HG03196 (cell line): ENCODE data around the gene NDUFV1.
"Not testable (repeated sequence)": the region's sequence is repeated elsewhere in the genome, so short reads cannot be mapped to it uniquely, and the experiment has no call there.

ENCODE experiments used
- ATAC-seq: cut with Tn5 transposase; IDR thresholded peaks from one replicate; pipeline ENCODE4 v1.9.1; 2021; ENCODE audit not compliant: unreplicated experiment

NDUFV1 gene

DNA sequence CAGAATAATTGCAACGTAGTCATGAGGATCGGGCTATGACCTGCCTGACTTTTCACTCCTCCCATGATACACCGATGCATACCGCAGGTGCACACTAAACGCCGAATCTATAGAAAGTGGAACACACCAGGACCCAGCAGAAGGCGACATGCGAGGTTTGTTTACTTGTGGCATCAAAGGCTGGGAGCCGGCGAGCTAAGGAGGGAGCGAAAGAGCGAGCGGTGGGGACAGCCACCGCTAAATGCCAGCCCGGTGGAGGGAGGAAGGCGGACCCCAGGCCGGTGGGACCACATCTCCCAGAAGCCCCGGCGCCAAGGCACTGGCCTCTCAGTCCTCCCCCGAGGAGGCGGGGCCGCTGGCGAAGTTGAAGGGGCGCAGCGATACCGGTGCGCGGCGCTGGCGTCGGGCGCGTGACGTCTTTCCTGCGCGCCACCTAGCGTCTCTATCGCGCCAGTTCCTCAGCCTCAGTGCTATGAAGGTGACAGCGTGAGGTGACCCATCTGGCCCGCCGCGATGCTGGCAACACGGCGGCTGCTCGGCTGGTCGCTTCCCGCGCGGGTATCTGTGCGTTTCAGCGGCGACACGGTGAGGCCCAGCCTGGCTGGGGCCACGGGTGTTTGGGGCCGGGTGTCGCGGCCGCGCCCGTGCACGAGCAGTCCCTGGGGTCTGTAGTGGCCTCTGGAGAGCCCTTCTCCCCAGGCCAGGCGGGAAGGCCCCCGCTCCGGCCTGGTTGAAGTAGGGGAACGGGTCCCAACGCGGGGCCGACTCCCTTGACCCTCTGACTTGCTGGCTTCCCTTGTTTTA lies at the start of gene NDUFV1:
TSS of gene NDUFV1 (plus strand) at position 445 of the 804 bp plus-strand sequence. CDS start at position 514, 69 bp downstream.
- ATAC-seq, result peak; percentile 87

DNA sequence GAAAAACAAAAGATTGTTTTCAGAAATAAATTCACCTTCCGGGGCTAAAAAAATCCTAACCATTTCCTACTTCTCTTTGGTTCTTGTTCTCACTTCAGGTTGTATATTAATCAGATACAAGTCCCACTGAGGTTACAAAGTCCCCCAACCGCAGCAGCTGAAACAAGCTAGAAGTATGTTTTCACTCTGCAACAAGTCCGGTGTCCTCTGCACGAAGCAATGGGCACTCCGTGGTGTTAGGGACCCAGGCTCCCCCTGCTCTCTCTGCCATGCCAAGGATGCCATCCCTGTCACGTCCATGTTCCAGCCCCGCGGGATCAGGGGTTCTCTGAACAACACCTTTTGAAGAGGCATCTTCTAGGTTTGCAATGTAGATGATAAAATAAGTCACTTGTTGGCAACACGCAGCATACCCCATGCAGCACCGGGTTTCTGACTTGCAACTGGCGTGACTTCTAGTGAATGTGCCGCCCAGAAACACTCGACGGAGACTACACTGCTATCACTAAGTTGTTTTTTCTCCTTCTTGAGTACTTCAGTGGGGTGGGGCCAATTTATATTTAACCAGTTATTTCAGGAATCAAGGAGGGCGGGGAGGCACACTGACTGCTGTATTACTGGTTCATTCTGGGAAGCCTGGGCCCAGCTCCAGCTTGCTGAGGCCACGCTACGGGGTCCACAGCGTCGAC lies 48.5 kb upstream of the NDUFV1 start:
- ATAC-seq, result no peak

DNA sequence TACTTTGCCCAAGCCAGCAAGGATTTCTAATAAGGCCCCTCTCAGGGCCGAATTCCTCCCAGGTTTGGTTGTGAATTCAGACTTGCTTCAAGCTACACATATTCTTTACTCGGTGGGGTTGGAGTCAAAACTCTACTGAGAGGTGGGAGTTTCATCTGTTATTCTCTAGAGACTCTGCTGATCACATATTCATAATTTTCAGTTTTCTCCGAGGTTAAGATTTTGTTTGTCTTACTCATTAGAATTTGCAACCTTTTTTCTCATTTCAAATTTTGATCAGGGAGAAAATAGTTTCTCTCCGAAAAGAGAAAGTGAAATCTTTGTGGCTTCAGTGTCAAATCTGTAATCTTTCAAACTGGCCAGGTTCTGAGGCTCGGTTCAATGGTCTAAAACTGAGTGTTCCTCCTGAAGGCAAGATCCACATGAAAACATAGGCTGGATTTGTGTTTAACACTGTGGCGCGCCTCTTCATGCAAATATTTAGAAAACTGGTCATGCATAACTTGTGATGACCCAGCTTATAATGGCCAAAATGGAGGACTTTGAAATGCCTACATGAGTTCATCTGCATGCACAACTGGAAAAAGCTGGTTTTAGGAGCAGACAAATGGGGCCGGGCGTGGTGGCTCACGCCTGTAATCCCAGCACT lies 44.6 kb upstream of the NDUFV1 start:
- ATAC-seq, result peak; percentile 80

DNA sequence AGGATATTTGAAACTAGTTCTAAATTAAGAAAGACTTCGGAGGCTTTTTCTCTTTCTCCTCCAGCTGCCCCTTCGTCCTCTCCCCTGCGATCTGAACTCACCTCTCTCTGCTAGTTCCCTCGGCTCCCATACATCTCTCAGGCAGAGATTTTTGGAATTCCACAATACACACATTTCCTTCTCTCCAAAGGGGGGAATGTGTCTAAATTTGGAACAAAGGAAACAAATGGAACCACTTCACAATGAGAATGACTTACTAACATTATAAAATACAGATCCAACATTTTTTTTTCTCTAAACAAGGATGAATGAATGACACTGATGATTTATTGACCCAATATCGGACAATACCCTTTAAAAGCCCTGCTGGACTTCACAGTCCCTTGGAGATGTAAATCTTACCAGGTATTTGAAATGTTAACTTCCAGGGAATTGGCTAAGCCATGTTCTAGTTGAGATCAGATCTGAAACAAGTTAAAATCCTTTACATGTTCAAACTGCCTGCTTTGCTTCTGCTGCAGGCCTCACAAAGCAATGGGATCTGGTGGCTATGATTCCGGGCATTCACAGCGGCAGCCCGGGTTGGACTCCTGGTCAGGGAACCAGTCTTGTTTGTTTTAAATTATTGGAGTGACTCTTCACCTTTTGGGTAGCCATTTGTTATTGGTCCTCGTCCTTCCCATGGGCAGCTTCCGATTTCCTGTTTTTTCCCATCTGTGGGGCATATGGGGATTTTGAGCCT lies 43.6 kb upstream of the NDUFV1 start:
- no peak for ATAC-seq

DNA sequence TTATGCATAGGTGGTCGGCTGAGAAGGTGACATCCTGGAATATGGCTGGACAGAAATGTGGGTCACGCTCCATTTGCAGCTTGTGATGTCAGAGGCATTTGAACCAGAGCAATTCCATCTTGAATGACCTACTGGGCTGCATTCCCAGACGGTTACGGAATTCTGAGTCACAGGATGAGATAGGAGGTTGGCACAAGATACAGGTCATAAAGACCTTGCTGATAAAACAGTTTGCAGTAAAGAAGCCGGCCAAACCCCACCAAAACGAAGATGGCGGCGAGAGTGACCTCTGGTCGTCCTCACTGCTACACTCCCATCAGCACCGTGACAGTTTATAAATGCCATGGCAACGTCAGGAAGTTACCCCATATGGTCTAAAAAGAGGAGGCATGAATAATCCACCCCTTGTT lies 43.0 kb upstream of the NDUFV1 start:
- ATAC-seq, result not testable (repeated sequence)

DNA sequence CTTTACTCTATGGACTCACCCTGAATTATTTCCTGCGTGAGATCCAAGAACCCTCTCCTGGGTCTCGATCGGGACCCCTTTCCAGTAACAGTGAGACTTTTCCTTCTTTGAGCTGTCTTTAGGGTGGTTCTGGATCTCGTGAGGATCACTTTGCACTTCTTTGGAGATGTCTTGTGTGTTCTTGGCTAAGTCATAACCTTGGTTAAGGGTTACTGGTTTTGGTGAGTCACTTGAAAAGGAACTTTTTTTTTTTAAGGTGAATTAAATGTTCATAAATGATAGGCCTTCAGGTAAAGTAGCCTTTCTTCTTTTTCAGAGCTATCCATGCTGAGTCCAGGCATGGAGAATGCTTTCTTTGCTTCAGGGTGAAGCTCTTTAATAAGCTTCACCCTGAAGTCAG lies 42.5 kb upstream of the NDUFV1 start:
- ATAC-seq, result no peak

DNA sequence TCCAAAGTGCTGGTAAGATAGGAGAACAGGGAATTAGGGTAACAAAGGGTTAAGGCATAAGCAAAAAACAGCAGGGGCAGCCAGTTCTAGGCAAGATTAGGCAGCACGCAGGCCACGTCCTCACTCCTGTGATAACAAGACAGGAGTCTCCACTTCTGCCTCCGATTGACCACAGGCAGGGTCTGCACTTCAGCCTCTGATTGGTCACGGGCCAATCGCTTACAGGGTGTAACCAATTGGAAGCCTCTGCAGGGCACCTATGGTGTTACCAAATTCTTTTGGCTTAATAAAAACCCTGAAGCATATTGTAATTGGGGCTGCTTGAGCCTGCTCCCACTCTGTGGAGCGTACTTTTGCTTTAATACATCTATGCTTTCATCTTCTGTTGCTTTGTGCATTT lies 35.3 kb upstream of the NDUFV1 start:
- no peak for ATAC-seq

DNA sequence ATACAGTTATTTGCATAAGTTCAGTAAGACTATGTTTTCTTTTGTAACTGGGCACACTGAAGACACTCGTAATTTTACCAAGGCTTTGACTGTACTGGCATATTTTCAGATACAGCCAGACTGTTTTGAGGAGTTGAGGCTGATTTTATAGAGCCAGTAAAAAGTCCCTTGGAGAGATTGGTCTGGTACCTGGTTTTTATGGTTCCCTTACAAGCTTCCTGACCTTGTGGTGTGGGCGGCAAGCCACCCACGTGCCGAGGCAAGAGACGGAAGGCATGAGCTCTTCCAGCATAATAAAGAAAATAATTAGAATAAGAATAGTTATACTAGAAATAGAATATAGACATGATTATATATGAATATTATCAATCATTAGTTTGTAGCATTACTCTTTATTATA lies 34.4 kb upstream of the NDUFV1 start:
- no peak for ATAC-seq

DNA sequence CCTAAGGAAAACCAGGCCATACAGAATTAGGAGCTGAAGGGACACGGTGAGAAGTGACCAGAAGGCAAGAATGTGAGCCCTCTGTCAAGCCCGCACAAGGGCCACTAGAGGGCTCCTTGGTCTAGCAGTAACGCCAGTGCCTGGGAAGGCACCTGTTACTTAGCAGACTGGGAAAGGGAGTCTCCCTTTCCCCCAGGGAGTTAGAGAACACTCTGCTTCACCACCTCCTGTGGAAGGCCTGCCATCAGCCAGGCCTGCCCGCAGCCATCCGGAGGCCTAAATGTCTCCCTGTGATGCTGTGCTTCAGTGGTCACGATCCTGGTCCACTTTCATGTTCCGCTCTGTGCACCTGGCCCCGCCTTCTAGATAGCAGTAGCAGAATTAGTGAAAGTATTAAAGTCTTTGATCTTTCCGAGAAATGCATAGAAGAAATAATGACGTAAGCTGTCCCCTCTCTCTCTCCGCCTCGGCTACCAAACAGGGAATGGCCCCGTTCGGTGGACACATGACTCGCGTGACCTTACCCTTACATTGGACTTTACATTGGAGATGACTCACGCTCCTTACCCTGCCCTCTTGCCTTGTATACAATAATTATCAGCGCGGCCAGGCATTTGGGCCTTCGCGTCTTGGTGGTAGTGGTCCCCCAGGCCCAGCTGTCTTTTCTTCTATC lies 33.9 kb upstream of the NDUFV1 start:
- ATAC-seq, result no peak

DNA sequence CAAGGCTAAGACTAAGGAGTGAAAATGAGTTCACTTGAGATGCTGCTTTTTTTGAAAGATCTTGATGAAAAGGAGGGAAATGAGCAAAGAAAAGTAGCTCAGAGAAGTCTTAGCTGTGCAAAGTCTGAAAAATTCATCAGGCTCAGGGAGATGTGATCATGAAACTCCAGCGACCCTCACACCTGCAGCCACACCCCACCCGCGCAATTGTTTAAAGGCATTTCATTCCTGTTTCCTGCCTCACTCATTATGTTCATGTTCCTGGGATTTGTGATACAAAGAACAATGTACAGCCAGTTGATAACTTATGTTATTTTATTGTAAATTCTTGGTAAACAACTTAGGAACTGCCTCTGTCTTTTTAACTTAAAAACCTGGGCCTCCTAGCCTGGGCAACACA lies 31.8 kb upstream of the NDUFV1 start:
- no peak for ATAC-seq

DNA sequence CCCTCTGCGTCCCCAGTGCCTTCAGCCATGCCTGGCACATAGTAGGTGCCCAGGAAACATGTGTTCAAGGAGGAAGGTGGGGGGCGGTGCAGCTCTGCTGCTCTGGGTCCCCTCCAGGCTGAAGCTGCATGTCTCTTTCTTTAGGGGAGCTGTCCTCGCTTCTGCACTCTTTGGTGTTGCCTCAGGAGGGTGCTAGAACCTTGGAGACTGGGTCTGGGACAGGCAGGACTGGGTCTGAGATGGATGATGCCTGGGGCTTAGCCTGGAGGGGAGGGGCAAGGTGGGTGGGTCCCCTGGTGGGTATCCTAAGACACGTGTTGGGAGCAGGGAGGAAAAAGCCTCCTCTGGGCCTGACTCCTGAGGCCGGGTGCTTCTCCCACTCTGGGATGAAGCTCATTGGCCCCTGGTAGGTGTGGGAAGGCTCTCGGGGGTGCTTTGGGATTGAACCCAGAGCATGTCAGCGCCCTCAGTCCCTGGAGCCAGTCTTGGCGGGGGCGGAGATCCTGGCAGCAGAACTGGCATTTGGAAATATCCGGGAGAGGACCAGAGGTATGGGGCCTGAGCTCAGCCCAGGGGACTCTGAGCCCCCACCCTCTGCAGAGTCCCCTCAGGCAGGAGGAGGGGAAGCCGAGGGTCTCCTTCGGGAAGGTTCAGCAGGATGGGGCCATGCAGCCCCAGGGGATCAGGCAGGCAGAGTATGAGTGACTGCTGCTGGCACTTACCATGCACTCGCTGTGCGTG lies 29.8 kb upstream of the NDUFV1 start:
- no peak for ATAC-seq

DNA sequence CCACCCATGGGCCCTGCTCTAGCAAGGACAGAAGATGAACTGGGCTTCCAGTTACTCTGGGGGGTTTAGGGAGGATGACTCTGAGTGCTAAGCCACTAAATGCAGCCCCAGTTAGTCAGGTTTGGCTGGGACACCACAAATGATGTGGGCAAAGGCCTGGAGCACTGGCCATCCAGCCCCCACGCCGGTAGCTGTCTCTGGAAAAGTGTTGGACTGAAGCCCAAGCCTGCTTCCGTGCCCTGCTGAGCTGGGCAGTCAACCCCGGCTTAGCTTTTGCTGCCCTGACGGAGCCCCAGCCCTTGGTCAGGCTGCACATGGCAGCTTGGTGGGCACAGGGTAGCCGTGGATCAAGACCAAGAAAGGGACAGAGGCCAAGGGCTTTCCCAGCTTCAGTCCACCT lies 28.8 kb upstream of the NDUFV1 start:
- ATAC-seq, result no peak

DNA sequence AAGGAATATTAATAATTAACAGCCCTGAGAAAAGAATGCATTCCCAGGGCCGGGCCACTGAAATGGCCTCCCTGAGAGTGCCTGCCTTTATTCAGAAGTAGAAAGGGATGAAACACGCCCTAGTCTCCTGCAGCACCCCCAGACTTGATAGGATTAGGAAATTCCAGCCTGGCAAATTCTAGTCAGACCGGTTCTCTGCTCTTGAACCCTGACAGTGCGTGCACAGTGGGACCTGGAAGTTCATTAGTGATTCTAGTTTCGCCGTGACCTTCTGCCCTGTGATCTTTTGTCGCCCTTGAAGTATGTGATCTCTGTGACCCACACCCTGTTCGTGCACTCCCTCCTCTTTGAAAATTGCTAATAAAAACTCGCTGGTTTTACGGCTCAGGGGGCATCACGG lies 25.3 kb upstream of the NDUFV1 start:
- ATAC-seq, result no peak

DNA sequence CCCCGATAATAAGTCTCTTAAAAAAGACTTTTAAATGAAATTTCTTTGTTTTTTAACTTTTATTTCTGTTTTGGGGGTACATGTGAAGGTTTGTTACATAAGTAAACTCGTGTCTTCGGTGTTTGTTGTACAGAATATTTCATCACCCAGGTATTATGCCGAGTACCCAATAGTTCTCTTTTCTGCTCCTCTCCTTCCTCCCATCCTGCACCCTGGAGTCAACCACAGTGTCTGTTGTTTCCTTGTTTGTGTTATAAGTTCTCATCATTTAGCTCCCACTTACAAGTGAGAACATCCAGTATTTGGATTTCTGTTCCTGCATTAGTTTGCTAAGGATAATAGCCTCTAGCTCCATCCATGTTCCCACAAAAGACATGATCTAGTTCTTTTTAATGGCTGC lies 24.7 kb upstream of the NDUFV1 start:
- no peak for ATAC-seq

DNA sequence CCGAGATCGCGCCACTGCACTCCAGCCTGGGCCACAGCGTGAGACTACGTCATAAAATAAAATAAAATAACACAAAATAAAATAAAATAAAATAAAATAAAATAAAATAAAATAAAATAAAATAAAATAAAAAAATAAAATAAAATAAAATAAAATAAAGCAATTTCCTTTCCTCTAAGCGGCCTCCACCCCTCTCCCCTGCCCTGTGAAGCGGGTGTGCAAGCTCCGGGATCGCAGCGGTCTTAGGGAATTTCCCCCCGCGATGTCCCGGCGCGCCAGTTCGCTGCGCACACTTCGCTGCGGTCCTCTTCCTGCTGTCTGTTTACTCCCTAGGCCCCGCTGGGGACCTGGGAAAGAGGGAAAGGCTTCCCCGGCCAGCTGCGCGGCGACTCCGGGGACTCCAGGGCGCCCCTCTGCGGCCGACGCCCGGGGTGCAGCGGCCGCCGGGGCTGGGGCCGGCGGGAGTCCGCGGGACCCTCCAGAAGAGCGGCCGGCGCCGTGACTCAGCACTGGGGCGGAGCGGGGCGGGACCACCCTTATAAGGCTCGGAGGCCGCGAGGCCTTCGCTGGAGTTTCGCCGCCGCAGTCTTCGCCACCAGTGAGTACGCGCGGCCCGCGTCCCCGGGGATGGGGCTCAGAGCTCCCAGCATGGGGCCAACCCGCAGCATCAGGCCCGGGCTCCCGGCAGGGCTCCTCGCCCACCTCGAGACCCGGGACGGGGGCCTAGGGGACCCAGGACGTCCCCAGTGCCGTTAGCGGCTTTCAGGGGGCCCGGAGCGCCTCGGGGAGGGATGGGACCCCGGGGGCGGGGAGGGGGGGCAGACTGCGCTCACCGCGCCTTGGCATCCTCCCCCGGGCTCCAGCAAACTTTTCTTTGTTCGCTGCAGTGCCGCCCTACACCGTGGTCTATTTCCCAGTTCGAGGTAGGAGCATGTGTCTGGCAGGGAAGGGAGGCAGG lies 23.2 kb upstream of the NDUFV1 start, which contains the start of gene GSTP1:
TSS of gene GSTP1 (plus strand) at position 566 of the 958 bp plus-strand sequence. CDS start at position 598, 32 bp downstream.
- peak; percentile 56 for ATAC-seq

DNA sequence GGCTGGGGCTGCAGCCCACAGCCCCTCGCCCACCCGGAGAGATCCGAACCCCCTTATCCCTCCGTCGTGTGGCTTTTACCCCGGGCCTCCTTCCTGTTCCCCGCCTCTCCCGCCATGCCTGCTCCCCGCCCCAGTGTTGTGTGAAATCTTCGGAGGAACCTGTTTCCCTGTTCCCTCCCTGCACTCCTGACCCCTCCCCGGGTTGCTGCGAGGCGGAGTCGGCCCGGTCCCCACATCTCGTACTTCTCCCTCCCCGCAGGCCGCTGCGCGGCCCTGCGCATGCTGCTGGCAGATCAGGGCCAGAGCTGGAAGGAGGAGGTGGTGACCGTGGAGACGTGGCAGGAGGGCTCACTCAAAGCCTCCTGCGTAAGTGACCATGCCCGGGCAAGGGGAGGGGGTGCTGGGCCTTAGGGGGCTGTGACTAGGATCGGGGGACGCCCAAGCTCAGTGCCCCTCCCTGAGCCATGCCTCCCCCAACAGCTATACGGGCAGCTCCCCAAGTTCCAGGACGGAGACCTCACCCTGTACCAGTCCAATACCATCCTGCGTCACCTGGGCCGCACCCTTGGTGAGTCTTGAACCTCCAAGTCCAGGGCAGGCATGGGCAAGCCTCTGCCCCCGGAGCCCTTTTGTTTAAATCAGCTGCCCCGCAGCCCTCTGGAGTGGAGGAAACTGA lies 22.4 kb upstream of the NDUFV1 start:
- no peak for ATAC-seq

DNA sequence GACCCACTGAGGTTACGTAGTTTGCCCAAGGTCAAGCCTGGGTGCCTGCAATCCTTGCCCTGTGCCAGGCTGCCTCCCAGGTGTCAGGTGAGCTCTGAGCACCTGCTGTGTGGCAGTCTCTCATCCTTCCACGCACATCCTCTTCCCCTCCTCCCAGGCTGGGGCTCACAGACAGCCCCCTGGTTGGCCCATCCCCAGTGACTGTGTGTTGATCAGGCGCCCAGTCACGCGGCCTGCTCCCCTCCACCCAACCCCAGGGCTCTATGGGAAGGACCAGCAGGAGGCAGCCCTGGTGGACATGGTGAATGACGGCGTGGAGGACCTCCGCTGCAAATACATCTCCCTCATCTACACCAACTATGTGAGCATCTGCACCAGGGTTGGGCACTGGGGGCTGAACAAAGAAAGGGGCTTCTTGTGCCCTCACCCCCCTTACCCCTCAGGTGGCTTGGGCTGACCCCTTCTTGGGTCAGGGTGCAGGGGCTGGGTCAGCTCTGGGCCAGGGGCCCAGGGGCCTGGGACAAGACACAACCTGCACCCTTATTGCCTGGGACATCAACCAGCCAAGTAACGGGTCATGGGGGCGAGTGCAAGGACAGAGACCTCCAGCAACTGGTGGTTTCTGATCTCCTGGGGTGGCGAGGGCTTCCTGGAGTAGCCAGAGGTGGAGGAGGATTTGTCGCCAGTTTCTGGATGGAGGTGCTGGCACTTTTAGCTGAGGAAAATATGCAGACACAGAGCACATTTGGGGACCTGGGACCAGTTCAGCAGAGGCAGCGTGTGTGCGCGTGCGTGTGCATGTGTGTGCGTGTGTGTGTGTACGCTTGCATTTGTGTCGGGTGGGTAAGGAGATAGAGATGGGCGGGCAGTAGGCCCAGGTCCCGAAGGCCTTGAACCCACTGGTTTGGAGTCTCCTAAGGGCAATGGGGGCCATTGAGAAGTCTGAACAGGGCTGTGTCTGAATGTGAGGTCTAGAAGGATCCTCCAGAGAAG lies 21.6 kb upstream of the NDUFV1 start:
- ATAC-seq, result no peak
